GM21717 (cell line): ENCODE measurements around the gene CDC14C.

ENCODE experiments used
- ATAC-seq: cut with Tn5 transposase; IDR thresholded peaks from one replicate; pipeline ENCODE4 v1.9.1; 2021; ENCODE audit warnings: mild to moderate bottlenecking, moderate library complexity; ENCODE audit not compliant: unreplicated experiment

The CDC14C gene

DNA sequence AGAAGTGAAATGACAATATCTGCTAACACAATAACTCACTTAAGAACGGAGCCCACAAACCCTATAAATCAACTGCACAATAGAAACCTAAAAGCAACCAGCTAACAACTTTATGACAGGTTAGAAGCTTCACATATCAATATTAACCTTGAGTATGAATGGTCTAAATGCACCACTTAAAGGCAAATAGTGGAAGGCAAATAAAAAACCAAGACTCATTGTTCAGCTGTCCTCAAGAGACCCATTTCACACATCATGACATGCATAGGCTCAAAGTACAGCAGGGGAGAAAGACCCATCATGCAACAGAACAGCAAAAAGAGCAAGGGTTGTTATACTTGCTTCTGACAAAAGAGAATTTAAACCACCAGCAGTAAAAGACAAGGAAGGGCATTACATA is 46.8 kb downstream of the CDC14C start:
- no peak for ATAC-seq

DNA sequence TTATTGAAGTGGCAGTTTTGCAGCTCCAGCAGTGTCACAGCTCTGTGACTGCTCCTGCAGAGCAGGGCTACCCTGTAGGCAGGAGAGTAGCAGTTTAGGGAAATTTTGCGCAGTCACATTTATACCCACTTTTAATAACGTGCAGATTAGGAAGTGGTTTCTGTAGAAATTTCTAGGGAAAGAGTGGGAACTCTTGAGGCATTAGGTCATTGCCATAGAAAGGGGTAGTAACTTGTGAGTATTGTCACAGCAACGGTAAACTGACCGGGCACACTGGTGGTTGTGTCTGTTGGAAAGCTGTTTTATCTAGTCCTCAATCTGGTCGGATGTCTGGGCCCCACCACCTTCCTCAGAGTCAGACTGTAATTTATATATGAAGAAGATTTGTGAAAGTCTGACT is 51.9 kb downstream of the CDC14C start:
- no peak for ATAC-seq

- no peak for ATAC-seq
Observed at GRCh38 chr7:48976850-48977249, 52.5 kb downstream of the CDC14C start.
